Right lobe of liver (tissue), 6 donors: ENCODE measurements around the gene CD79B. TPM values are rescaled to one million over a fixed set of nuclear protein-coding genes. Genes with fewer than 3 reads are reported as not detected.
A peak's percentile ranks its signal among the peaks of the same experiment; 100 is the strongest.
"Not testable (repeated sequence)": the region's sequence is repeated elsewhere in the genome, so short reads cannot be mapped to it uniquely, and the experiment has no call there.

ENCODE experiments used
- ATAC-seq, 4 donors: fragments of 200-7000 bp; cut with Tn5 transposase; one replicate each; pipeline ENCODE4 v1.9.1; 2020; ENCODE audit warnings: mild to moderate bottlenecking in 4 of 4, moderate library complexity in 4 of 4
- DNase-seq, 3 donors: peaks; one replicate each; pipeline ENCODE4 v3.0.0-alpha.2; 2020
- H3K27ac ChIP-seq, 3 donors: fragments of 200-600 bp; one replicate each; pipeline ENCODE4 v1.8.0; 2022
- H3K27me3 ChIP-seq, 2 donors: fragments of 200-600 bp; one replicate each; pipeline ENCODE4 v1.8.0; 2022
- H3K36me3 ChIP-seq, 4 donors: fragments of 200-600 bp; sonication (generic) in 1 of 4; one replicate each; pipeline versions ENCODE4 v1.5.1 to v1.8.0; 2017 to 2022; ENCODE audit warnings: control low read depth in 1 of 4
- H3K4me1 ChIP-seq, 4 donors: fragments of 200-600 bp; sonication (generic) in 1 of 4; one replicate each; pipeline versions ENCODE4 v1.5.1 to v1.8.0; 2017 to 2022; ENCODE audit warnings: control low read depth in 1 of 4
- H3K4me3 ChIP-seq, 3 donors: fragments of 200-600 bp; one replicate each; pipeline ENCODE4 v1.8.0; 2022
- H3K9me3 ChIP-seq, 4 donors: fragments of 200-600 bp; sonication (generic) in 1 of 4; one replicate each; pipeline versions ENCODE4 v1.5.1 to v1.8.0; 2017 to 2022; ENCODE audit warnings: control low read depth in 1 of 4
- POLR2A ChIP-seq: fragments of 450-650 bp; IDR thresholded peaks from one replicate; pipeline ENCODE4 v1.6.1; 2017; ENCODE audit warnings: antibody characterized with exemption, mild to moderate bottlenecking
- WGBS: methylation state at CpG from one replicate; pipeline ENCODE4 v1.1.6; 2018; ENCODE audit warnings: low coverage, low lambda C conversion rate; ENCODE audit not compliant: insufficient coverage; ENCODE audit errors: missing lambda C conversion rate; 5-methylcytosine and 5-hydroxymethylcytosine counted together
- intact Hi-C, 2 donors: fragments of 100-400 bp; cut with DNase I; formaldehyde crosslinking; loops; one replicate each; pipeline versions ENCODE4 v1.11.2 to v1.14.1; 2022
- total RNA-seq, 6 experiments: library from RNA; depleted of rRNA in 2 of 6; stranded (reverse); fragments of >200 nt in 2 of 6; fragmentation: NEBNext Ultra II Directional in 3 of 6; extraction: Animal tissue kit (Norgen Biotek cat#: 25700) in 3 of 6; gene quantifications; one replicate each; pipeline versions ENCODE4 v1.1.0 to v1.2.4, GENCODE V29; 2016 to 2023
- TF ChIP-seq, protein P1 (sequence below), 4 donors: fragments of 200-600 bp in 3 of 4; fragments of 450-650 bp in 1 of 4; IDR thresholded peaks; one replicate each; pipeline versions ENCODE4 v1.5.1 to v1.8.0; 2016 to 2022; ENCODE audit warnings: antibody characterized with exemption in 4 of 4, mild to moderate bottlenecking in 2 of 4
- donor health status: DM: no; HTN: yes; CAD: no.
- donor health status: DM: no; HTN: no; CAD: no.
- donor health status: DM: no; HTN: no; CAD: no.
- donor health status: DM: no; HTN: yes; CAD: no.
- donor health status: DM: no; HTN: yes; CAD: no.

The CD79B gene
- total RNA-seq, 6 experiments from 2014 or later: 0.62 to 2.2 (median 0.92) TPM

DNA sequence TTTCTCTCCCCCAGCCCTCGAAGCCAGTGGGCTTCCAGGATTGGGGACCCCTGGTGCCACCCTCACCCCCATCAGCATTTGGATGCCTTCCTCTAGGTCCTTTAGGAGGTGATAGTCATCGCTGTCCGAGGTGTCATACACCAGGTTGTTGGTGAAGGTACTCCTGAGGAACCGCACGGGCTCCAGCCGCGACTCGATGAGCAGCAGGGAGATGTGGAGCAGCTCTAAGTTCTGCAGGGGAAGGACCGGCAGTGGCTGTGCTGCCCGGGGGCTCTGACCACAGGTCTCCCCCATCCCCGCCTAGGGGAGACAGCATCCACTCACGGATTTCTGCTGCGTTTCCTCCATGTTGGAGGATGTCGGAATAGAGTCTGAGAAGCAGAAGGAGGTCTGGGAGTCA is 22.0 kb downstream of the CD79B start:
- H3K9me3 ChIP-seq: no peaks in the 10 kb centered on the region
- no peaks in the 10 kb centered on the region for H3K4me1 ChIP-seq
- no peak overlapping the region for H3K27ac ChIP-seq
- no peak overlapping the region for H3K4me3 ChIP-seq
- ATAC-seq (no peak), DNase-seq (no peak)
- 60% methylated on average over 1 of the region's 14 CpGs for WGBS
- intact Hi-C loops: loop anchor here in 1 of 2 donors (5.0 to 10.0 kb wide), 2 partner anchors 117 to 225 kb away; partner anchors contain the start of gene ERN1
- no peaks in the 10 kb centered on the region for H3K36me3 ChIP-seq
- H3K27me3 ChIP-seq: no peaks in the 10 kb centered on the region
- TF ChIP-seq, protein P1, sequence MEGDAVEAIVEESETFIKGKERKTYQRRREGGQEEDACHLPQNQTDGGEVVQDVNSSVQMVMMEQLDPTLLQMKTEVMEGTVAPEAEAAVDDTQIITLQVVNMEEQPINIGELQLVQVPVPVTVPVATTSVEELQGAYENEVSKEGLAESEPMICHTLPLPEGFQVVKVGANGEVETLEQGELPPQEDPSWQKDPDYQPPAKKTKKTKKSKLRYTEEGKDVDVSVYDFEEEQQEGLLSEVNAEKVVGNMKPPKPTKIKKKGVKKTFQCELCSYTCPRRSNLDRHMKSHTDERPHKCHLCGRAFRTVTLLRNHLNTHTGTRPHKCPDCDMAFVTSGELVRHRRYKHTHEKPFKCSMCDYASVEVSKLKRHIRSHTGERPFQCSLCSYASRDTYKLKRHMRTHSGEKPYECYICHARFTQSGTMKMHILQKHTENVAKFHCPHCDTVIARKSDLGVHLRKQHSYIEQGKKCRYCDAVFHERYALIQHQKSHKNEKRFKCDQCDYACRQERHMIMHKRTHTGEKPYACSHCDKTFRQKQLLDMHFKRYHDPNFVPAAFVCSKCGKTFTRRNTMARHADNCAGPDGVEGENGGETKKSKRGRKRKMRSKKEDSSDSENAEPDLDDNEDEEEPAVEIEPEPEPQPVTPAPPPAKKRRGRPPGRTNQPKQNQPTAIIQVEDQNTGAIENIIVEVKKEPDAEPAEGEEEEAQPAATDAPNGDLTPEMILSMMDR (IDR thresholded peaks at IDR 0.05): no peak
- TF ChIP-seq POLR2A: no peak

DNA sequence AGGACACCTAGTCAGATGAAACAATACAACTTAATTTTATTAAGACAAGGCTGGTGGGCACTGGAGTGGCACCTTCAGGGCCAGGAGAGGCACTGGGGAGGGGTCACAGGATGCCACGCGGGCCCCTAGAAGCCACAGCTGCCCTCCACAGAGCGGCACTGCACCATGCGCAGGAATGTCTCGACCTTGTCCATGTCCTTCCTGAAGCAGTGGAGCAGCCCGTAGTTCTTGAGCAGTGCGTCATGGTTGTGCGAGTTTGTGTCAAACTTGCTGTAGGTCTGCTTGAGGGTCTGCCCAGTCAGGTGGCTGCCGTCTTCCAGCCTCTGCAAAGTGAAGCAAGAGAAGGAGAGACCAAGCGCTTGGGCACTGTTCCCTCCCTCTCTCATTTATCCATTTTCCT is 22.5 kb downstream of the CD79B start:
- H3K9me3 ChIP-seq, H3K4me3 ChIP-seq, DNase-seq, H3K4me1 ChIP-seq, H3K27me3 ChIP-seq, H3K27ac ChIP-seq, intact Hi-C loops, H3K36me3 ChIP-seq, ATAC-seq: not testable (repeated sequence)
- no CpG with 5 or more reads among the region's 10 CpGs for WGBS

DNA sequence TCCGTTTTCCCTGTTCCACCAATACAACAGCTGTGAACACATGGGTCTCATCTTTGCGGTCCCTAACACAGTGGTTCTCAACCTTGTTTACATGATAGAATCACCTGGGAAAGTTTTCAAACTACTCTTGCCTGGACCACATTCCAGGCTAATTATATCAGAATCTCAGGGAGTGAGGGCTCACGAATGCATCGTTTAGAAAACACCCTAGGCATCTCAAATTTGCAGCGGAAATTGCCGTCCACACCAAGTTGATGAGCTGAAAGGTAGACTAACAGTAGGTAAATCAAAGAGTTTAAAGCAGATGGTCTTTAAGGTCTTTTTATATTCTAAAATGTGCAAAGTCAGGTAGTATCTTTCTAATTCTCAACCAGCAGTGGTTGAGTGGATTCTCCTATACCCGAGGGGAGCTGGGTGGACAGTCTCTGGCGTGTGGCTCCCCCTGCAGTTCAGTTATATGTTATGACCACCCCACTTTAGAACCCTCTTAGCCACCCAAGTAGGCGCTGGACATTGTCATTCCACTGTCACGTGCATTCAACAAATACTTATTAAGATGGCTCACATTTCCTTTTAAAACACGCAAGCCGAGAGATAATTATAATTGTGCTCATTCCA is 24.9 kb downstream of the CD79B start:
- H3K4me3 ChIP-seq, H3K36me3 ChIP-seq, H3K4me1 ChIP-seq, H3K27me3 ChIP-seq, H3K27ac ChIP-seq, H3K9me3 ChIP-seq, intact Hi-C loops, DNase-seq: not testable (repeated sequence)
- TF ChIP-seq, protein P1 (IDR thresholded peaks at IDR 0.05): peak in 1 of 4 donors; percentile 4
- WGBS: 46% methylated on average over 11 of the region's 12 CpGs
- ATAC-seq: peak in 3 of 4 donors; percentile 16 to 49 (median 40)

DNA sequence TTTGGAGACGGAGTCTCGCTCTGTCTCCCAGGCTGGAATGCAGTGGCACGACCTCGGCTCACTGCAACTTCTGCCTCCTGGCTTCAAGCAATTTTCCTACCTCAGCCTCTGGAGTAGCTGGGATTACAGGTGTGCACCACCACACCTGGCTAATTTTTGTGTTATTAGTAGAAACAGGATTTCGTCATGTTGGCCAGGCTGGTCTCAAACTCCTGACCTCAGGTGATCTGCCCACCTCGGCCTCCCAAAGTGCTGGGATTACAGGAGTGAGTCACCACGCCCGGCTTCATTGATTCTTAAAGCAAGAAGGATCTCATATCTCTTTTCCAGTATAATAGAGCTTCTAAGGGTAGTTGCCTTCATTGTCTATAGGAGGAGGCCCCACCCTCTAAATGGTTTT is 27.3 kb downstream of the CD79B start:
- WGBS: 88% methylated on average over 4 of the region's 8 CpGs
- ATAC-seq, H3K9me3 ChIP-seq, H3K36me3 ChIP-seq, DNase-seq, intact Hi-C loops, H3K27ac ChIP-seq, H3K27me3 ChIP-seq, H3K4me3 ChIP-seq, H3K4me1 ChIP-seq: not testable (repeated sequence)

DNA sequence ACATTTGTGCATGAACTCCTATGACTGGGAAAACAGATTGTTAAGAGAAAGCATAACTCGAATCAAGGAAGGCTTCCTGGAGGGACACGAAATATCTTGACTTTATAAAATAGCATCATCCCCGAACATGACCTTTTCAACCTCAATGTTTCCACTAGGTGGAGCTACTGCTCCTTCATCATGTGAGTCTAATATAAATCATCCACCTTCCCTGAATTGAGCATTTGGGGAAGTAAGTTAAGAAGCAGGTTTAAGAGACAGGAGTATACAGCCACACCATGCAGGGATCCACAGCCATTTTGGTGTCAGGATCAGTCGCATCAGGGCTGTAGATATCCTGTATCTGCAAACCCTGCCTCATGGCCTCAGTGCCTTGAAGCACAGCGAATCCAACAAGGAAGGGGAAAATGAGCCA is 28.3 kb downstream of the CD79B start:
- intact Hi-C loops, H3K27me3 ChIP-seq, H3K36me3 ChIP-seq, DNase-seq, H3K27ac ChIP-seq, H3K9me3 ChIP-seq, H3K4me3 ChIP-seq, H3K4me1 ChIP-seq: not testable (repeated sequence)
- peak; percentile 46 to 68 (median 60) for ATAC-seq
- TF ChIP-seq, protein P1 (IDR thresholded peaks at IDR 0.05): peak; percentile 39 to 48 (median 45)
- WGBS: 21% methylated on average over 5 of the region's 5 CpGs

DNA sequence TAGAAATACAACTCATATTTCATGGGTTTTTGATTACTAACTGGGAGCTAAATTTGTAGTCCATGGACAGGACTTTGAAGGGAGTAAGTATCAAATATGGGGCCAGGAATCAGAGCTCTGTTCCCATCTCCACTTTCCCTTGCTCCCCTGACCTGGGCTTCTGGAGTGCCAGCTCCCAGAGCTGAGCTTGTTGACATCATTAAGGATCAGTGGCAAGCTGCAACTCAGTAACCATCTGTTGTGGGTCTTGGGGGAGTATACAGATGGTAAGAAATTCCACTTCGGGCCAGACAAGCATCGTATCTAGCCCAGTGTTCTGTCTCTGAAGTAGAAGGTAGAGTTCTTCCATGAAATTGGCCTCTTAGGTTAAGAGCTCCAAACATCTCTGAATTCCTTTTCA is 30.2 kb downstream of the CD79B start:
- DNase-seq, H3K27me3 ChIP-seq, intact Hi-C loops, H3K9me3 ChIP-seq, H3K4me3 ChIP-seq, H3K36me3 ChIP-seq, H3K4me1 ChIP-seq, H3K27ac ChIP-seq, ATAC-seq: not testable (repeated sequence)
- WGBS: 85% methylated on average over 2 of the region's 2 CpGs

DNA sequence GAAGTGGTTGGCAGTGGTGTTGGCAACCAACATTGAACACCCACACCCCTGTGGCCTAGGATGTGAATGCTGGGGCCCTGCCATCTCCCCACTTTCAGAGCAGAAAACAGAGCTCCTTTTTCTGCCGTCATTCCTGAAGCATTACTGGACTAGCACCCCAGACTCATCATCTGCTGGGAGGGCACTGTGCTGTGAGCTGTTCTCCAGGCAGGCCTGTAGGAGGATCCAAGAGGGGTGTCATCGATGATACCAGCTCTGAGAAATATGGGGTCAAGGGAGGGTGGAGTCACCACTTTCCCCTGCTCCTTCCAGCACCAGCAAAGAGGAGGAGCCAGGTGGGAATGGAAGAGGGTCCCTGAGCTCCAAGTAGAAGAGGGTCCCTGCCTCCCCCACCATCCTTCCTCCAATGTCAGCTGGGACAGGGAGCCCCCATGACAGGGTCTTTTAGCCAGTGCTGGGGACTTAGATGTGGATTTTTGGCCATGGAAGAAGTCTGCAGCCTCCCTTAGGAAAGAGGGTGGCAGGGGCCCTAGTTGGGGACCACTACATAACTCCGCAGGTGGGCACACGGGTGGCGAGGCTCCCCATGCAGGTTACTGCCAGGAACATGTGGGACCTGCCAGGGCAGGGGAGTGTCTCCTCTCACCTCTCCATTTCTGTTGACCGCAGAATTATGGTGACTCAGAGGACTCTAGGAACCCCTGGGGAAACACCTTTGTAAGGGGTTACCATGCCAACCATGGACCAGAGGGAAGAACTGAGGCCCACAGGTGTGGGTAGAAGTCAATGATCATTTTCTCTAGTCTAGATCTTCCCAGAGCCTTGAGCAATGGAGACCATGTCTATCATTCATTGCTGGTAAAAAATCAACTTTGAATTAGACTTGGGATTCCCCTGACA is 33.0 kb downstream of the CD79B start:
- H3K4me3 ChIP-seq, DNase-seq, H3K4me1 ChIP-seq, H3K36me3 ChIP-seq, H3K9me3 ChIP-seq, H3K27me3 ChIP-seq, ATAC-seq, H3K27ac ChIP-seq, intact Hi-C loops: not testable (repeated sequence)
- 74% methylated on average over 4 of the region's 6 CpGs for WGBS

DNA sequence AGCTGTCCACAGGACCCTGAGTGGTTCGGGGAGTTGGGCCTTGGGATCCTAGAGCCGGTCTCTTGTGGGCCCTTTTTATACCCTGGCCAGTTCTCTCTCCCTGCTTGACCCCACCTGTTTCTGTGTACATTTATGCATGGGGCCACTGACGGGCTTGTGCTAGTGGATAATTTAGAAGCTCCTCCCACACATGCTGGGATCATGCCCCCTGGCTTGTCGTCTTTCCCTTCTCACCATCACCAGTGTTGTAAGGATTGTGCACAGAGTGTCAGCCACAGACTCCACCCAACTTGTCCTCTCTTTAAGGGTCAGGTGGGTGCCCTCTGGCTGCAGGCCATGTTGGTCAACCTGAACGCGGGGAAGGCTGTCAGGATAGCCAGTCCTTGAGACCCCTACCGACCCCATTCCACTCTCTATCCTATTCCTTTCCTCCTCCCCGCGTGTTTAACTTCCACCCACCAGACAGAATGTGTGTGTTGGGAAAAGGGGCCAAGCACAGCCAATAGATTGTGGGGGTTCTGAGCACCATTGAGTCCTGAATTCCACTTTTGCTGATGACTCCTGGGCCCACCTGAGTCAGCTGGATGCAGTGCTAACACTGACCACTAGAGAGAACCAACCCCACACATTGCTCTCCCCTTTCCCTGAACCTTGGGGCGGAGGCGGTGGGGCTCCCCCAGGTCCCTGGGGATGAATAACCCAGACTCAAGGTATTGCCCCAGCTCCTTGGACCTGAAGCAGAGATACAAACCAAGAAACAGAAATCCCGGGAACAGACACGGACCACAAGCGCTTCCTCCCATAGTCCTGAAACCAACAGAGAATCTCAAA is 35.4 kb downstream of the CD79B start, which contains the start of gene CSH1:
Gene CSH1 (minus strand): TSS at position 51 of the 831 bp plus-strand sequence. CDS start 63 bp downstream, outside the sequence.
- DNase-seq, H3K36me3 ChIP-seq, H3K27me3 ChIP-seq, ATAC-seq, H3K27ac ChIP-seq, H3K4me3 ChIP-seq, H3K4me1 ChIP-seq, H3K9me3 ChIP-seq, intact Hi-C loops: not testable (repeated sequence)
- 85% methylated on average over 3 of the region's 14 CpGs for WGBS
